ENCODE results near the gene GPR108.
"Not testable (repeated sequence)": the region's sequence is repeated elsewhere in the genome, so short reads cannot be mapped to it uniquely, and the experiment has no call there.

The GPR108 gene

DNA sequence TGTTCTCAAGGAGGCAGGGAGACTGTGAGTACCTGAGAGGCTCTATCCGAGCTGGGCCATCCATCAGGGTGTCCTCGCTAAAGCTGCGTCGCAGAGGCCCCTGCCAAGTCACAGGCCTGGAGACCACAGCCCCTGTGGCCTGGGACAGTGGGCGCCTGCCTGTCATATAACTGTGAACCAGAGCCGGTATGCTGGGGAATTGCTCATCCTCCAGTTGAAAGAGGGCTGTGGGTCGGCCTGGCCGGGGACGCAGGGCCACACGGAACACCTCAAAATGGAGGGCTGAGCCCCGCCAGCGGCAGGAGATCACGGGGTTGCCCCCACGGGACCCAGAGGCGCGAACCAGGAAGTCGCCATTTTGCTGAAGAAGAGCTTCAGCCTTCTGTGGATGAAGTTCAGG, 23.2 kb upstream of the GPR108 start:
- DNase-seq, result no peak

DNA sequence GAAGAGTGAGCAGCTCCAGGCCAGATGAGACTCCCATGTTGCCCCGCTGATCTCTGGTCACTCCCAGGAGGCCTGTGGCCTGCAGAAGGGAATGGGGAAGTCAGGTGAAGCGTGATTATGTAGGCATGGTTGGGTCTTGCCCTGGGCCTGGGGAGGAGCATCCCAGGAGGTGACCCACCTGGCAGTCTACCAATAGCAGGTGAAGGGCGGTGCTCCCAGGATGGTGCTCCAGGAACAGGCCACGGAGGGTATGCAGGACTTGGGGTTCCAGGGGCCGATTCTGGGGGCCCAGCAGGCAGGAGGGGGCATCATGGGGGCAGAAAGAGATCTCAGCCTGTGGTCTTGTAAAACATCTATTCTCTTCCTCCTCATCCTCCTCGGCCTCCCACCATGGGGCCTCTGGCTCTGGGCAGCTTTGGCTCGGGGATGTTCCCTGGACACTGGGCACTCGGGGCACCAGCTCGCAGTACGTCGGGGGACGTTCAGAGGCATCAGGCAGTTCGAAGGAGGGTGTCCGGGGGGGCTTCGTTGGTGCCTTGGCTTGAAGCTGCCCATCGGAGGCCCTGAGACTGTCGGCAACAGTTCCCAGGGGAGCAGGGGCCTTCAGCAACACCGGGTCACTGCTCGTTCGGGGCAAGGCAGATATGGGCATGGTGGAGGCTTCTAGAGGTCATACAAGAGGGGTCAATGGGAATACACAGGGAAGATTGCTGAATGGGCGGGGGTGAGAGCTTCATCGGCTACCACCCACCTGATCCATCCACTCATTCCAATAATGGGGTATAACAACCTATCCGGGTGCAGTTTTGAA, 17.5 kb upstream of the GPR108 start:
- no peak for DNase-seq

DNA sequence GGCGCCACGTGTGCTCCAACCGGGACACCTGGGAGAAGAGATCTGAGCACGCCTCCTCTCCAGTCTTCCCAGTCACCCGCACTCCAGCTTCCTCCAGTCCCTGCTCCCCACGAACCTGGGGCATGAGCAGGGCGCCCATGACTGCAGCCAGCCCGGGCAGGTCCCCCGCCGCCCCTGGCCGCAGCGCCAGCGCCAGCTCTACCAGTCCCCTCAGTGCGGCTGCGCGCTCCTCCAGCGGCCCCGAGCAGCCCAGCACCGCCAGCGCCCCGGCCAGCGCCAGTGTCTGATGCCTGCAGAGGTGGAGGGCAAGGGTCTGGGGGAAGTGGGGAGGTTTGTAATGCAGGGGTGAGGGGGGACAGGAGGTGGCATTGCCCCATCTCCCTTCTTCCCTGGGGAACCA, 16.8 kb upstream of the GPR108 start:
- no peak for DNase-seq

DNA sequence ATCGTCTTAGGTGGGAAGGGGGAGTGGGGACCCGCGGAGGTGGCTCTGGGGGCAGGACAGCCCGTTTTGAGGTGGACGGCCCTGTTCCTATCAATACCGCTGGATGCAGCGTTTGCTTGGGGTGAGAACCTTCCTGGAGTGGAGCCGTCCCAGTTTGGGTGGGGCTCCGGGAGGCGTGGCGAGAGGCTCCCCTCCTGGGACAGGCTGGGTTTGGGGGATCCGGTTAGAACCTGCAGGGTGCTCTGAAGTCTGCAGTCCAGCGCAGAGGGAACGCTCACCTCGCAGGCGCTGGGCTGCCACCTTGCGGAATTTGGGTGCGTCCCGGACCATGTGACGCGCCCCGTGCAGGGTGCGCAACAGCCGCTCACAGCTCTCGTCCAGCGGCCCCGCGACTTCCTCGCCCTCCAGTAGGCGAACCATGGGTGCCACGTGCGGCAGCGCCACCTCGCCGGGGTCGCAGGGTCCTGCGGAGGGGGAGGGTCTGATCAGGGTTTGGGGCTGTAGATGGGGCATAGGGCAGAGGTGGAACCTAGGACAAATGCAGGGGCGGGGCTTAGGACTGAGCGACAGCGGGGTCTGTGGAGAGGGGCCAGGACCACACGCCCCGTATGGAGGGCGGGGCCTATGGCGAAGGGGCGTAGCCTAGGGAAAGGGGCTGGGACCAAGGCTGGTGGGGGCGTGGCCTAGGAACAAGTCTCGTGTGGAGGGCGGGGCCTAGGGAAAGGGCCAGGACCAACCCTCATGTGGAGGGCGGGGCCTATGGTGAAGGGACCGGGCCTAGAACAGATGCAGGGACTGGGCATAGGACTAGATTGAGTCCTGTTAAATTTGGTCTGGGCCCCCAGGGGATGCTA, 16.0 kb upstream of the GPR108 start:
- no peak for DNase-seq

DNA sequence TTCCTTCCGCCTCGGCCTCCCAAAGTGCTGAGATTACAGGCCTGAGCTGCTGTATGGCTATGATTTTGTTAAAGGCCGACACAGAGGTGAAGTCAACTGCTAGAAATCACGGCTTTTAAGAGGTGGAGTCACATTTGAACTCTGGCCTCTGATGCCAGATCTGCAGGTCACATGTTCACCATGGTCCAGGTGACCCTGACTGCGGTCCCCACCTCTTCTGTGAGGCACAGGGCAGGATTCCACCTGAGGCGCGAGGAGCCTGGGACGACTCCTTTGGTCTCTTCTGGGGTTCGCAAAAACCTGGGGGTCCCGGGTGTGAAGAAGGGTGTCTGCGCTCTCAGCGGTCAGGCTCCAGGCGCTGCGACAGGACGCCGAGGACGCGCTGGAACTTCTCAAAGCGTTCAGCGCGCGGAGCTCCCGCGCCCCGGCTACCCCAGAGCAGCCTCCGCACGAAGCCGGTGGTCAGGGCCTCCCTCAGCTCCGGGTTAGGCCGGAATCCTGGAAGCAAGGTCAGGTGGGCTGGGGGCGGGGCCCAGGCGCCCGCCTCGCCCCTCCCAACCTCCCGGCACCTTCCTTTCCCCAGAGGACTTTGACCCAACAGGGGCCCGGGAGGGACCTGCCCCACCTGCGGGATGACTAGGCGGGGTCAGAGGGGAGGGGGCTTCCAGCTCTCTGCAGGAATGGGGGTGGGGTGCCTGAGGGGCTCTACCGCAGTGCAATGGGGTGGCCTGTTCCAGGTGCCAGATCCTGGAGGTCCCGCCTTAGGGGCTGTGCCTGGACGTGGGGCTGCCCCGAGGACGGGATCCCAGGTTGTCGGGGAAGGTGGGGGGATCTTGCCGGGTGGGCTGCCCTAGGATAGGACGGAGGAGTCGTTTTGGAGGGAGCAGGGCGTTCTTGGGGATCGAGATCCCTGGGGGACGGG, 15.1 kb upstream of the GPR108 start:
- no peak for DNase-seq

DNA sequence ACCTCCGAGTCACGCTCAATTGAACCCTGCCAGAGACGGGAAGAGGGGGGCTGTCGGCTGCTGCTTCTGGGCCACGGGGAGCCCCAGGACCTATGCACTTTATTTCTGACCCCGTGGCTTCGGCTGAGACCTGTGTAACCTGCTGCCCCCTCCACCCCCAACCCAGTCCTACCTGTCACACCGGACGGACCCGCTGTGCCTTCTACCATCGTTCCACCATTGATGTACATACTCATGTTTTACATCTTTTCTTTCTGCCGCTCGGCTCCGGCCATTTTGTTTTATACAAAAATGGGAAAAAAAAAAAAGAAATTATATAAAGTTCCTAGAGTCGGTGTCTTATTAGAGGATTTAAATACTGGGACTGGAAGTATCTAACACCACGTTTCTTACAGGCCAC, 13.8 kb upstream of the GPR108 start:
- DNase-seq, result no peak

DNA sequence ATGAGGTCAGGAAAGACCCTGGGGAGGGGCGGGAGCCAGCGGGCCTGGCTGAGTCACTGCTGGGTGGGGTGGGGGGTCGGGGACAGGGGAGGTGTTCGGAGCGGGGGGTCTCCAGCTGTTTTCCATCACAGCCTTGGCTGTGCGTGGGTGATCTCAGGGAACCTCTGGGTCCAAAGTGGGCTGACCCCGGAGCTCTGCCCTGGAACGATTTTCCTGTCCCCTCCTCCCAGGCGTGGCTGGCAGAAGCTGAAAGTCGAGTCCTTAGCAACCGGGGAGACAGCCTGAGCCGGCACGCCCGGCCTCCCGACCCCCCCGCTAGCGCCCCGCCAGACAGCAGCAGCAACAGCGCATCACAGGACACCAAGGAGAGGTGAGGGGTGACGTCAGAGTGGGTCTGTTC, 12.7 kb upstream of the GPR108 start:
- no peak for DNase-seq

DNA sequence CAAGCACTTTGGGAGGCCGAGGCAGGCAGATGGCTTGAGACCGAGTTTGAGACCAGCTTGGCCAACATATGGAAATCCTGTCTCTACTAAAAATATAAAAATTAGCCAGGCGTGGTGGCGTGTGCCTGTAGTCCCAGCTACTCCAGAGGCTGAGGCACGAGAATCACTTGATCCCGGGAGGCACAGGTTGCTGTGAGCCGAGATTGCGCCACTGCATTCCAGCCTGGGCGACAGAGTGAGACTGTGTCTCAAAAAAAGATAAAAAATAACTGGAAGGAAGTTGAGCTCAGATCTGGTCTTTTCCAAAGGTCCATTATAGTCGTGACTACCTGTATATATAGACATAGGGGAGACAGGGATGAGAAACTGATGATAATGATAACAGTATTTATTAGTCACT, 11.2 kb upstream of the GPR108 start:
- not testable (repeated sequence) for DNase-seq

DNA sequence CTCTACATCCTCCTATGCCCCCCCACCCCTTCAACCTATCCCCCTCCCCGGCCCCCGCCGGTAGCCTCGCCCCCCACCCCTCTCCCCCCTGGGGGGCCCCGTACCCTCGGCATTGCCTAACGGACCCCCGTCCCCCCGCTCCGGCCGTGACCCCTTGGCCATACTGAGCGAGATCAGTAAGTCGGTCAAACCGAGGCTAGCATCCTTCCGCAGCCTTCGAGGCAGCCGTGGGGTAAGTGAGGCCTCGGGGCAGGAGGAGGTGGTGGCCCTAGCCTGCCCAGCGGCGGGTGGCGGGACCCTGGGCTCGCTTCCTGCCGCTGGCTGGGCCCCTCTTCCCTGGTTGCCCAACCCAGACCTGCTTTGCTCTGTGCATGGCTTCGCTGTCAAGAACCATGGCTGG, 8.6 kb upstream of the GPR108 start:
- no peak for DNase-seq

DNA sequence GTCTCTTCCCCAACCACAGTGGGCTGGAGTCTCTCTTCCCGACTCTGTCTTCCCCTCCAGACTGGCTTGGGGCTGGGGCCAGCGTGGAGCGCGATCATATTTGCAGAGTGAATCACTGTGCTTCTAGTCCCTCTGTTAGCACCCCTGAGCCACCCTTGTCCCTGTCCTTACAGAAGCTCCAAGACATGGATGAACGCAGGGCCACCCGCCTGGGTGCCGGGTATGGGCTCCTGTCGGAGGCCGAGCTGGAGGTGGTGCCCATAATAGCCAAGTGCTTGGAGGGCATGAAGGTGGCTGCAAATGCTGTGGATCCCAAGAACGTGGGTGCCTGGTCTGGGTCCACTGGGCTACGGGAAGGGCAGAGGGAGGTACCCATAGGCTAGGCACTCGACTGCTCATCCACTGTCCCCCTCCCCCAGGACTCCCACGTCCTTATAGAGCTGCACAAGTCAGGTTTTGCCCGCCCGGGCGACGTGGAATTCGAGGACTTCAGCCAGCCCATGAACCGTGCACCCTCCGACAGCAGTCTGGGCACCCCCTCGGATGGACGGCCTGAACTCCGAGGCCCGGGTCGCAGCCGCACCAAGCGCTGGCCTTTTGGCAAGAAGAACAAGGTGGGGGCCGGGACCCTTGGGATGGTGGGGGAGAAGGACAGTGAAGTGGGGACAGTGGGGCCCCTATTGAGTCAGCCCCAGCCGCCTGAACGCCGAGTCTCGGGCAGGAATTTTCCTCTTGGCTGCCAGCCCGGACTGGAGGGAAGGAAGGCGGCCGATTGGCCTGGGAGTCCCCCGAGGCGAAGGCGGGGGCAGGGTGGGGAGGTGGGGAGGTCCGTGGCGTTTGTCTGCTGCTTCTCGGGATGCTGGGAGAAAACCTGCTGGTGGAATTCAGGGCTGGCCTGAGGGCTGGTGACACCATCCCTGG, 7.3 kb upstream of the GPR108 start:
- no peak for DNase-seq

DNA sequence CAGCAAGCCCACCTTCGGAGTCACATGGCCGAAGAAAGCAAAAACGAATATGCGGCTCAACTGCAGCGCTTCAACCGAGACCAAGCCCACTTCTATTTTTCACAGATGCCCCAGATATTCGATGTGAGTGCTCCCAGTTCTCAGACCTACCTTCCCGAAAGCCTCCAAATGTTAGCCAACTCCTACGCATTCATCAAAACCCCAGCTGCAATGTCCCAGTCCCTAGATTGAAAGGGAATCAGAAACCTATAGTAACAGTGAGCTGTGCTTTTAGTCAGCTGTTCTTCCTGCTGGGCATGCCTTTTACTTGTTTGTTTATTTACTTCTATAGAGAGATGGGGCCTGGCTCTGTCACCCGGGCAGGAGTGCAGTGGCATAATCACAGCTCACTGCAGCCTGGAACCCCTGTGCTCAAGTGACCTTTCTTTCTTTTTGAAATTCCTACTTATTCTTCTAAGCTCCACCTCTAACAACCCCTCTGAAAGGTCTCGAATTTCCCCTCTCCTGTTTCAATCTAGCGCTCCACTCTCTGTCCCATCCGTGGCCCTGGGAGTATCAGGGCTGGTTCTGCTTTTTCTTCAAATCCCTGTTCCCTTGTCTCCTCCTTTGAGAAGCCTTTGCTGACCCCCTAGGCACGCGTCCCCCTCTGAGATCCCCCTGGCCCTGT, 6.5 kb upstream of the GPR108 start:
- no peak for DNase-seq

DNA sequence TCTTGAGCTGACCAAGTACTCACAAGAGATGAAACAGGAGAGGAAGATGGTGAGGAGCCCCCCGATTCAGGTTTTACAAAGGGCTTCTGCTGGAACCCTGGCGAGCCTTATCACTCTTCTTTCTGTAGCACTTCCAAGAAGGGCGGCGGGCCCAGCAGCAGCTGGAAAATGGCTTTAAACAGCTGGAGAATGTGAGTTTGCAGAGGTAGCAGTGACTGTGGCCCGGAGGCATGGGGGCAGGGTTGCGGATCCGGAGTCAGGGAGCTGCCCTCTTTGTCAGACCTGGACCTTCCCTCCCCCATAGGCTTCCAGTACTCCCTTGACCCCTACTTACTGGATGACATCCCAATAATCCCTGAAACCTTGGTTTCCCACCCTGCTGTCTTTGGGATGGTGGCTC, 5.7 kb upstream of the GPR108 start:
- DNase-seq, result no peak

DNA sequence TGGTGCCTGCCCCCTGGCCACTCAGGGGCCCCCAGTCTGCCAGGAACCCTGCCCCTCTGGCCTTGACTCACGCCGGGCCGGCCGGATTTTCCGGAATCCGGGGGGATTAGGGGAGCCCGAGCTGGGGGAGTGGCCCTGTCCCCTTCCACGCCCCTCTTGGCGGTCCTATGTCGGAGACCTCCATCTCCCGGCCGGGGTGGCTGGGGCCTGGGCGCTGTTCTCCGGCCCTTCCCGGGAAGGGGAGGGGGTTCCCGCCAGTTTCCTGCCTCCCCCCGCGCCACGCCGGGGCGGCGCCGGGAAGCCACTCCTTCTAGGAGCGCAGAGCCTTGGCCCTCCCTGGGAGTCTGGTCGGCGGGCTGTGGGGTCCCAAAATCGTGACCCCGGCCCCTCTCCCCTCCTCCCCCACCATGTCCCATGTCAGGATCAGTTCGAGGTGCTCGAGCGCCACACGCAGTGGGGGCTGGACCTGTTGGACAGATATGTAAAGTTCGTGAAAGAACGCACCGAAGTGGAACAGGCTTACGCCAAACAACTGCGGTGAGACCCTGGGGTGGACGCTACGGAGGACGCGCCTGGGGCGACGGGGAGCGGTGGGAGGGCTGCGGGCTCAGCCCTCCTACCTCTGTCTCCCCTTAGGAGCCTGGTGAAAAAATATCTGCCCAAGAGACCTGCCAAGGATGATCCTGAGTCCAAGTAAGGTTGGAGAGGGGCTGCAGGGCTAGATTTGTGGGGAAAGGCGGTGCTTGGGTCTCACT, 3.4 kb upstream of the GPR108 start:
- no peak for DNase-seq

DNA sequence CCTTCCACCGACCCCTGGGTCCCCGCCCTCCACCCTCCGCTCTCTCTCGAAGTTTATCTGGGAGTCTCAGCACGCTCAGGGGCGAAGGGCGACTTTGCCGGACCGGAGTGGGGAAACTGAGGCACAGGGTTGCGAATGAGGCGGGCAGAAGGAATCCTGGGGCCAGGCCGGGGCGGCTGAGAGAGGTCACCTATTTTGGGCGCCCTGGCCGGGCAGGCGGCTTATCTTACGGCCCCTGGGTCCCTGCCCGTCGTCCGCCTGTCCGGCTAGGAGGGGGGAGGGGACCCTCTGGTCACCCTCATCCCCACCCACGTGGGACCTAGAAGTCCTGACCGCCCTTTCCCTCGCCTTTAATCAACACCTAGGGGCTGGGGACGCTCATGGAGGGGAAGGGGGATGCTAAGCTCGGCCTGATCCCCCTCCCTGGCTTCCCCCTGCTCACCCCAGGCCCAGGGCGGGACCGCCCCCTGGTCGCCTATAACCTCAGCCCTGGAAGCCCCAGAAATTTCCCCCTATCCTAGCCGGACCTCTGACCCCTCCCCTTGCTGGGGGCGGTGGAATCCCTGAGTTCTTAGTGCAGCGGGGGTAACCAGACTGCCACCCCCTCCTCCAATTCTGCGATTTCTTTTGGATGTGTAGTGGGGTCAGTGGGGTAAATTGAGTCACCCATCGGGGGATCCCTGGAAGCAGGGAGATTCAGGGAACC, 2.7 kb upstream of the GPR108 start:
- no peak for DNase-seq

DNA sequence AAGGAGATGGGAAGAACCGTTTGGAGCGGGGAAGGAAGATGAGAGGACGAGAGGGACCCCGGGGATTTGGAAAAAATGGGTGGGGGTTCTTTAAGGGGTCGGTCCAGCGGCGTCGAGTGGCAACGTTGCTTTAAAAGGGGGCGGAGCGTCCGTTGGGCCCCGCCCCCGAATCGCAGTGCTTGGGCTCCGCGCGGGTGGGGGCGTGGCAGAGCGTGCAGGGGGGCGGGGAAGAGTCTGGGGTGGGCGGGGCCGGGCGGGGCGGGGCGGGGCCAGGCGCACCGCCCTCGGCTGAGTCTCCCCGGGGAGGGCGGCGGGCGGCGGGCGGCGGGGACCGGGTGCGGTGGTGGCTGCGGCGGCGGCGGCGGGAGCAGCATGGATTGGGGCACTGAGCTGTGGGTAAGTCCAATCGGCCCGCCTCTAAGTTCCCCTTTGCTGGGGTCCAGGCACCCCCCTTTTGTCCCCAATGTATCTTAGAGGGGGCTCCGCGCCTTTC, 2.1 kb upstream of the GPR108 start, which contains the start of gene TRIP10:
TSS of gene TRIP10 (plus strand) at position 291 of the 493 bp plus-strand sequence. CDS start at position 373, 82 bp downstream.
- no peak for DNase-seq

DNA sequence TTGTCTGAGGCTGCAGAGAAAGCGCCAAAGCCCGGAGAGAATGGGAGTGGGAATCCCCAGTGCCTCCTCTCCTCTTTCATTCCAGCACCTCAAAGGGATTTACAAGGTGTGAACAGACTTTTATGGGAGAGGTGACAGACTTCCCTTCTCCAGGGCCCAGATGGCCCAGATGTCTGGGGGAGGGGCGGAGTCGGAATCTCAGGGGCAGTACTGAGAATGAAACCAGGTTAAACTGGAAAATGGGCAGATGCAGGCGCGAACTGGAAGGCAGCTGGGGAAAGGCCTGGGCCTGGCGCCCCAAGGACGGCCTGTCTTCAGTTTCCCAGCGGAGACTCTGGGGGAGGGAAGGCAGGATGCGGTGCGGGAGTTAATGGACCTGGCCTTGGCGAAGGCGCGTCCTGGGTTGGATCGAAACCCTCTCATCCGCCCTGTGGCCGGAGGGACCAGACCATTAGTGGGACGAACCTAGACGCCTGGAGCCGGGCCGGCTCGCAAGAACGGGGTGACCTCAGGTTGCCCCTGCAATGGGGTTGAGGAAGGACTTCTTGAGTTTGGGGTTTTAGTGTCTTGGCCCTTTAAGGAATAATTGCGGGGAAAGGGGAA, 1.5 kb upstream of the GPR108 start:
- DNase-seq, result no peak

DNA sequence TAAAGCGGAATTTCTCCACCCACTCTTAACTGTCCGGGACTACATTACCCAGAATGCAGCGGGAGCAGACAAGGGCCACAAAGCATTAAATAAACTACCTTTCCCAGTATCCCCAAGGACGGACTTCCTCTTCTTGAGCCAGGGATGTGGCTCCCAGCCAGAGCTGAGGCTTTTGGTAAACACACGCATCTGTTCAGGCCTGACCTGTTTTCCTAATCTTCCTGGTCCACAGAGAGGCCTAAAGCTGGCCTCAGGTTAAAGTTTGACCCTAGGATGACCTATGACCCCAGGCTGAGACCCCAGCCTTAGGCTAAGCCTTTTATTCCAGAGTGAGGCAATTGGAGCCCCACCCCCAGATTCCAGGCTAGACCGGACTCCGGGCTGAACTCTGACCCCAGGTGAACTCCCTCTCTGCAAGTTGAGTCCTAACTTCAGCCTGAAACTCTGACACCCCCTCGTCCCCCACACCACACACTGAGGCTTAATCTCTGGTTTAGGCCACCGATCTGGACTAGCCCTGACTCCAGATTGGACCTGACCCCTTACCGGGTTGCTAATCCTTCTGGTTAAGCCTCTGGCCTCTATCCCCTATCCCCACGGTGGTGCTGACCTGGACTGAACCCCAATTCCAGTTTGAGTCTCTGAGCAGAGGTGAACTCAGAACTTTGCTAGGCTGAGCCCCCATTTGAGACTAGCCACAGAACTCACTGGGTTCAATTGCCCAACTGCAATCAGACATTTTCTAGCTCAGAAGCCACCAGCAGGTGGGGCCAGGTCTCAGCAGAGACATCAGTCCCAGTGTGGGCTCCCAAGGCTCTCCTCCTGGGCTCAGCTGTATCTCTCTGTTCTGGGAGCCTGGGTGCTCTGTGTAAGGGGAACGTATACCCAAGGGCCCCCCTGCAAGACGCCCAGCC, 750 bp upstream of the GPR108 start:
- no peak for DNase-seq

DNA sequence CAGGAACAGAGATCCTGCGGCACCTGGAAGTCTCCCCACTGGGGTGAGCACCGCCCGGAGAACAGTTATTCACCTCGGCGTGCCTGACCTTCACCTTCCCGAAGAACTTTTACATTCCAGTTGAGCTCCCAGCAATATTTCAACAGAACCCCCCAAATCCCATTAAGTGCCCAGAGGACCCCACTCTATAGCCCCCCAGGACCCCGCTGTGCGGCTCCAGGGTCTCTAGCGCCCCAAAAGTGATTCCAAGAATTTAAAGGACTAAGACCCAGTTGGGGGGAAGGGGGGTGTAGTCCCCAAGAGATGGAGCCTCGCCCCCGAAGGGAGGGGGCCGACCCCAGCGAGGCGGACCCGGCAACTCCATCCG, 480 bp downstream of the GPR108 start:
- DNase-seq, result no peak
